Adrenal gland (tissue), 5 donors: ENCODE data around the gene MACROH2A1.

Experiments
- CTCF ChIP-seq, 6 experiments: fragments of 450-650 bp in 4 of 6; fragments of 200-600 bp in 2 of 6; sonication (generic) in 1 of 6; IDR thresholded peaks; 1 replicate in 5 of 6; 2 replicates in 1 of 6; pipeline versions ENCODE4 v1.5.1 to v1.8.0; 2016 to 2021; ENCODE audit warnings: antibody characterized with exemption in 6 of 6, mild to moderate bottlenecking in 2 of 6, moderate library complexity in 1 of 6
- POLR2A ChIP-seq, 2 donors: fragments of 450-650 bp; IDR thresholded peaks; one replicate each; pipeline ENCODE4 v1.6.1; 2017; ENCODE audit warnings: antibody characterized with exemption in 2 of 2, mild to moderate bottlenecking in 2 of 2, moderate library complexity in 1 of 2
- donor health status: DM: no; HTN: no; CAD: no.

GRCh38 chr5:135329066-135329912 is 69.7 kb downstream of the MACROH2A1 start:
- TF ChIP-seq CTCF (IDR thresholded peaks at IDR 0.05) (no peak), POLR2A (IDR thresholded peaks at IDR 0.05) (no peak)
